Subcutaneous abdominal adipose tissue (tissue), 5 donors: ENCODE measurements around the gene ARHGAP30.
A peak's percentile ranks its signal among the peaks of the same experiment; 100 is the strongest.

Source experiments
- H3K27ac ChIP-seq: one replicate; pipeline ENCODE4 v1.7.0; 2013; ENCODE audit warnings: low read depth, mild to moderate bottlenecking, inconsistent platforms, low read length, moderate library complexity
- H3K27me3 ChIP-seq, 5 donors: one replicate each; pipeline ENCODE4 v1.7.0; 2013; ENCODE audit warnings: low read length in 5 of 5, inconsistent platforms in 1 of 5; ENCODE audit not compliant: control insufficient read depth in 5 of 5, insufficient read depth in 4 of 5
- H3K36me3 ChIP-seq, 5 donors: one replicate each; pipeline ENCODE4 v1.7.0; 2013; ENCODE audit warnings: low read length in 5 of 5; ENCODE audit not compliant: control insufficient read depth in 5 of 5, insufficient read depth in 5 of 5
- H3K4me1 ChIP-seq, 5 donors: one replicate each; pipeline ENCODE4 v1.7.0; 2013; ENCODE audit warnings: low read length in 5 of 5, mild to moderate bottlenecking in 3 of 5, moderate library complexity in 1 of 5; ENCODE audit not compliant: control insufficient read depth in 5 of 5, insufficient read depth in 5 of 5
- H3K4me3 ChIP-seq, 5 donors: one replicate each; pipeline ENCODE4 v1.7.0; 2013; ENCODE audit warnings: low read length in 5 of 5, low read depth in 1 of 5
- H3K9ac ChIP-seq, 5 donors: one replicate each; pipeline ENCODE4 v1.7.0; 2013; ENCODE audit warnings: low read length in 5 of 5, mild to moderate bottlenecking in 4 of 5, moderate library complexity in 3 of 5
- H3K9me3 ChIP-seq, 5 donors: one replicate each; pipeline ENCODE4 v1.7.0; 2013; ENCODE audit warnings: low read length in 5 of 5; ENCODE audit not compliant: control insufficient read depth in 5 of 5
- donor health status: healthy.
- donor health status: healthy.
- donor health status: healthy.
- donor health status: healthy.
- donor health status: healthy.

The ARHGAP30 gene

GRCh38 chr1:161044908-161045735 is 24.6 kb downstream of the ARHGAP30 start:
- peak overlapping the region; percentile 92 to 98 (median 95) for H3K4me3 ChIP-seq
- peaks cover 7 to 39% (median 29%) of the 10 kb centered on the region in 5 donors for H3K4me1 ChIP-seq
- H3K27me3 ChIP-seq, result no peaks in the 10 kb centered on the region
- H3K27ac ChIP-seq, result peak overlapping the region; percentile 88
- H3K9me3 ChIP-seq, result peaks cover 0 to 10% (median 5%) of the 10 kb centered on the region in 5 donors
- peak overlapping the region; percentile 82 to 96 (median 94) for H3K9ac ChIP-seq
- H3K36me3 ChIP-seq, result peaks cover 4 to 44% (median 32%) of the 10 kb centered on the region in 5 donors

GRCh38 chr1:161044535-161044907 is 25.2 kb downstream of the ARHGAP30 start:
- Histone ChIP-seq H3K27ac (peak overlapping the region; percentile 88), H3K9me3 (peaks cover 0 to 10% (median 5%) of the 10 kb centered on the region in 5 donors), H3K36me3 (peaks cover 4 to 48% (median 38%) of the 10 kb centered on the region in 5 donors), H3K9ac (peak overlapping the region; percentile 82 to 96 (median 94)), H3K27me3 (no peaks in the 10 kb centered on the region), H3K4me1 (peaks cover 7 to 39% (median 29%) of the 10 kb centered on the region in 5 donors), H3K4me3 (peak overlapping the region; percentile 92 to 98 (median 95))

- Histone ChIP-seq H3K4me1 (peaks cover 4 to 36% (median 20%) of the 10 kb centered on the region in 5 donors), H3K27ac (no peak overlapping the region)
These were observed 30.1 kb downstream of the ARHGAP30 start for GRCh38 chr1:161039546-161039945.

GRCh38 chr1:161039154-161039545 is 30.5 kb downstream of the ARHGAP30 start:
- peak overlapping the region in 2 of 5 donors; percentile 30 to 59 for H3K9ac ChIP-seq
- H3K4me3 ChIP-seq, result peak overlapping the region in 3 of 5 donors; percentile 54 to 73 (median 67)
- no peaks in the 10 kb centered on the region for H3K9me3 ChIP-seq
- H3K27ac ChIP-seq, result no peak overlapping the region
- peaks cover 1 to 32% (median 16%) of the 10 kb centered on the region in 5 donors for H3K4me1 ChIP-seq
- H3K27me3 ChIP-seq, result no peaks in the 10 kb centered on the region
- H3K36me3 ChIP-seq, result peaks cover 4 to 51% (median 50%) of the 10 kb centered on the region in 5 donors

More at GRCh38 chr1:161039546-161039945, 30.1 kb downstream of the ARHGAP30 start:
- peaks cover 4 to 51% (median 50%) of the 10 kb centered on the region in 5 donors for H3K36me3 ChIP-seq
- H3K9ac ChIP-seq, result no peak overlapping the region
- no peaks in the 10 kb centered on the region for H3K27me3 ChIP-seq
- H3K4me3 ChIP-seq, result no peak overlapping the region
- no peaks in the 10 kb centered on the region for H3K9me3 ChIP-seq

GRCh38 chr1:161038523-161039153 is 31.1 kb downstream of the ARHGAP30 start, which contains the start of gene TSTD1:
TSTD1 (minus strand) TSS chr1:161038964; CDS start chr1:161038889, 75 bp downstream.
- peak within 1 kb of the TSS; percentile 42 to 73 (median 54) for H3K4me3 ChIP-seq
- peaks cover 4 to 51% (median 50%) of the 10 kb centered on the region in 5 donors for H3K36me3 ChIP-seq
- no peaks in the 10 kb centered on the region for H3K9me3 ChIP-seq
- H3K27me3 ChIP-seq, result no peaks in the 10 kb centered on the region
- peaks cover 0 to 30% (median 14%) of the 10 kb centered on the region in 5 donors for H3K4me1 ChIP-seq
- H3K27ac ChIP-seq, result peak within 1 kb of the TSS; percentile 13
- H3K9ac ChIP-seq, result peak within 1 kb of the TSS in 3 of 5 donors; percentile 30 to 61 (median 59)

- Histone ChIP-seq H3K9ac (peak overlapping the region in 2 of 5 donors; percentile 59 to 61), H3K9me3 (no peaks in the 10 kb centered on the region), H3K27me3 (no peaks in the 10 kb centered on the region), H3K4me1 (peaks cover 0 to 31% (median 13%) of the 10 kb centered on the region in 5 donors), H3K27ac (peak overlapping the region; percentile 13), H3K4me3 (peak overlapping the region; percentile 42 to 73 (median 54)), H3K36me3 (peaks cover 3 to 47% (median 45%) of the 10 kb centered on the region in 5 donors)
These were observed 31.8 kb downstream of the ARHGAP30 start for GRCh38 chr1:161037661-161038522.

- H3K27me3 ChIP-seq, result no peaks in the 10 kb centered on the region
- H3K36me3 ChIP-seq, result peaks cover 0 to 7% (median 6%) of the 10 kb centered on the region in 5 donors
- H3K9ac ChIP-seq, result no peak overlapping the region
- no peak overlapping the region for H3K27ac ChIP-seq
- peaks cover 0 to 46% (median 31%) of the 10 kb centered on the region in 5 donors for H3K4me1 ChIP-seq
- H3K4me3 ChIP-seq, result no peak overlapping the region
- no peaks in the 10 kb centered on the region for H3K9me3 ChIP-seq
These were observed 35.9 kb downstream of the ARHGAP30 start for GRCh38 chr1:161033751-161034150.

GRCh38 chr1:161032409-161032808 is 37.3 kb downstream of the ARHGAP30 start:
- Histone ChIP-seq H3K27me3 (no peaks in the 10 kb centered on the region), H3K9ac (peak overlapping the region in 3 of 5 donors; percentile 30 to 63 (median 43)), H3K4me3 (no peak overlapping the region), H3K27ac (peak overlapping the region; percentile 89), H3K36me3 (no peaks in the 10 kb centered on the region), H3K9me3 (no peaks in the 10 kb centered on the region), H3K4me1 (peaks cover 0 to 35% (median 26%) of the 10 kb centered on the region in 5 donors)

GRCh38 chr1:161031874-161032273 is 37.8 kb downstream of the ARHGAP30 start:
- Histone ChIP-seq H3K4me1 (peaks cover 0 to 29% (median 21%) of the 10 kb centered on the region in 5 donors), H3K27ac (peak overlapping the region; percentile 89), H3K4me3 (no peak overlapping the region), H3K9me3 (no peaks in the 10 kb centered on the region), H3K36me3 (no peaks in the 10 kb centered on the region), H3K9ac (peak overlapping the region in 3 of 5 donors; percentile 19 to 63 (median 43)), H3K27me3 (no peaks in the 10 kb centered on the region)
